ENCODE results near the gene SEMA4D.
"Not testable (repeated sequence)": the region's sequence is repeated elsewhere in the genome, so short reads cannot be mapped to it uniquely, and the experiment has no call there.

SEMA4D gene

DNA sequence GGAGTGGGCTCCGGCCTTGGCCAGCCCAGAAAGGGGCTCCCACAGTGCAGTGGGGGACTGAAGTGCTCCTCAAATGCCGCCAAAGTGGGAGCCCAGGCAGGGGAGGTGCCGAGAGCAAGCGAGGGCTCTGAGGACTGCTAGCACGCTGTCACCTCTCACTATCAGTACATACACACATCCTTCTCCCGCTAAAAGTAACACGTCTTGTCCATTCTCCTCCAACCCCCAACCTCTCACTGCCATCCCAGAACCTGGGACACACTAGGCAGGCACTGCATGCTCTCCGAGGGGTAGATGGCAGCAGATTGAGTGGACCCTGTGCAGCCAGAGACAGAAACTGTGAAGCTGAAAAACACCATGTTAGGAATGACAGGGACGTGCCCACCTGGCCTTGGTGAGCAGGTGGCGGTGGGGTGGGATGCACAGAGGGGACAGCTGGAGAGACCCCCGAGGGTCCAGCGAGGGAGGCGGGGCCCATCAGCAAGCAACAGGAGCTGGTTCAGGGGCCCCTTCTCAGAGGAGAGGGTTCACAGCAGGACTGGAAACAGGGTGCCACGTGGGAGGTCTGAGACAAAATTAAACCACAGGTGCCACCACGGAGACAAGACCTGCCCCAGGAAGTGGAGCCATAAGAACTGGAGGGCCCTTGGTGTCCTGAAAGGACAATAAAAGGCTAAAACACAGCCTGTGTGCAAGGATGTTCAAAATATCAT, 16.9 kb downstream of the SEMA4D start:
- DNase-seq: no peak

DNA sequence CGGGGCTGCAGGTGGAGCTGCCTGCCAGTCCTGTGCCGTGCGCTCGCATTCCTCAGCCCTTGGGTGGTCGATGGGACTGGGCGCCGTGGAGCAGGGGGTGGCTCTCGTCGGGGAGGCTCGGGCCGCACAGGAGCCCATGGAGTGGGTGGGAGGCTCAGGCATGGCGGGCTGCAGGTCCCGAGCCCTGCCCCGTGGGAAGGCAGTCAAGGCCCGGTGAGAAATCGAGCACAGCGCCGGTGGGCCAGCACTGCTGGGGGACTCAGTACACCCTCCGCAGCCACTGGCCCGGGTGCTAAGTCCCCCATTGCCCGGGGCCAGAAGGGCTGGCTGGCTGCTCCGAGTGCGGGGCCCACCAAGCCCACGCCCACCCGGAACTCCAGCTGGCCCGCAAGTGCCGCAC, 17.5 kb downstream of the SEMA4D start:
- DNase-seq: not testable (repeated sequence)

DNA sequence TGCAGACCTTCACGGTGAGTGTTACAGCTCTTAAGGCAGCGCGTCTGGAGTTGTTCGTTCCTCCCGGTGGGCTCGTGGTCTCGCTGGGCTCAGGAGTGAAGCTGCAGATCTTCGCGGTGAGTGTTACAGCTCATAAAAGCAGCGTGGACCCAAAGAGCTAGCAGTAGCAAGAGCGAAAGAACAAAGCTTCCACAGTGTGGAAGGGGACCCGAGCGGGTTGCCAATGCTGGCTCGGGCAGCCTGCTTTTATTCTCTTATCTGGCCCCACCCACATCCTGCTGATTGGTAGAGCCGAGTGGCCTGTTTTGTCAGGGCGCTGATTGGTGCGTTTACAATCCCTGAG, 18.3 kb downstream of the SEMA4D start:
- not testable (repeated sequence) for DNase-seq

- no peak for DNase-seq
These were observed 18.9 kb downstream of the SEMA4D start for GRCh38 chr9:89478821-89479668.

- no peak for DNase-seq
These were observed 19.9 kb downstream of the SEMA4D start for GRCh38 chr9:89477811-89478630.

DNA sequence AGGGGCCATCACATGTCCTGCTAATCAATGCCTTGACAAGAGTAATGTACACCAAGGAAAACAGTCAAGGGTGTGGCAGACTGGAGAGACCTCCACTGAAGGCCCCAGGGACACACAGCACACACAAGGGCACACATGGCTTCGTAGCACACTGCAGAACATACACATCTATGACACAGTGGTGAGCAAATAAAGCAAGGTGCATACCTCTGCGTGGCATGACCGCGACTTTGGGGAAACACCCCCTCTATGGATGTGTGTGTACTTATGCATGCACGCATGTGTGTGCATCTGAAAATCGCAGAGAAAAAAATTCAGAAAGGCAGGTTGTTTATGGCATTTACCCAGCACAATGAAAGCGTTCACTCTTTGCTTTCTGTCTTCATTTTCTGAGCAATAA, 20.5 kb downstream of the SEMA4D start:
- no peak for DNase-seq

DNA sequence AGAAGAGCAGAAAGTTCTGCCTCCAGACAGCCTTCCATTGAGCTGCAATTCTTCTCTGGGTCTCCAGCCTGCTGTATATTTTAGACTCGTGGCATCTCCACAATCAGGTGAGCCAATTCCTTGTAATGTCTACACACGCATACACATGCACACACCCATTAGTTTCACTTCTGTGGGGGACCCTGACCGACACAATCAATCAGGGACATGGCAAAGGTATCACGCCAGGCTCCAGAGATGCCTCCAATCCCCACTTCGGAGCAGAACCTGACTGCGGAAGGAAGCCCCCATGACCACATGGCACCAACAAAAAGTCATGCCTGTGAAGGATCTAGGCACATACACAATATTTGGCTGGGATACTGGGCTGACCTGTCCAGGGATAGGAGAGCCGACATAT, 21.4 kb downstream of the SEMA4D start:
- DNase-seq: no peak

DNA sequence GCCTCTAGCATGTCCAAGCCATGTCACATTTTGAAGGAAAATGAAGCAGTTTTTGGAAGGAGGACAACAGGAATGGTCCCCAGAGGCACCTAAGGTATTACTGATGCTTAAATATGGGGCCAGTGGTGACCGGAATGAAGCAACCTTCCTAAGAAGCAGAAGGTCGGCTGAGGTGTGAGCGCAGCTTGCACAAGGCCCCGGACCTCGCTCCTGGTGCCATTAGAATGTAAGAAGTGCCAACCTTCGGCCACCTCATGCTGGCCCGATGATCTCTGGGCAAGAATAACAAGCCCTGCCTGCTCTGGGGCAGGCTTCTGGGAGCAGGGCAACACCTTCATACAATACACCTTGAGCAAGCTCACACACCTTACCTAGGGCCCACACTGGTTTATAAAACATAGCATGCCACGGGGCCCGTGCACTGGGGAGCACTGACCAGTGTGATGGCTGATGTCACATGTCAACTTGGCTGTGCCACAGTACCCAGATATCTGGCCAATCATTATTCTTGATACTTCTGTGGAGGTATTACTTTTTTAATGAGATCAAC, 21.9 kb downstream of the SEMA4D start:
- DNase-seq: no peak

DNA sequence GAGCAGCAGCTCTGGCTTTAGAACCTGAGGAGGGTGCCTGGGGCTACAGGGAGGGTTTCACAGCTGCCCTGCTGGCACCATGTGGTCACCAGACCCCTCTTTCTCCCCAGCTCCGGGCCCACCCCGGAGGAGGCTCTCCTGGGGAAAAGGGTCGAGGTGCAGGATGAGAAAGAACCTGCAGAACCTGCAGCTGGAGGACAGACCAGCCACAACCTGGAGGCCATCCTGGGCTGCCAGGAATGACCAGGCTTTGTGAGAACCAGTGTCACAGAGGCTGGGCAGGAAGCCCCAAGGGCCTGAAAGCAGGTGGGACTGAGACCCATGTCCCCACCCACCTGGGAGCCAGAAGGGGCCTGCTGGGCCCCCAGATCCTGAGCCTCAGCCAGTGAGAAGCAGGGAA, 23.0 kb downstream of the SEMA4D start:
- DNase-seq: no peak

- DNase-seq: no peak
These were observed 24.0 kb downstream of the SEMA4D start for GRCh38 chr9:89473762-89474469.

- DNase-seq: not testable (repeated sequence)
These were observed 26.1 kb downstream of the SEMA4D start for GRCh38 chr9:89471796-89472320.

DNA sequence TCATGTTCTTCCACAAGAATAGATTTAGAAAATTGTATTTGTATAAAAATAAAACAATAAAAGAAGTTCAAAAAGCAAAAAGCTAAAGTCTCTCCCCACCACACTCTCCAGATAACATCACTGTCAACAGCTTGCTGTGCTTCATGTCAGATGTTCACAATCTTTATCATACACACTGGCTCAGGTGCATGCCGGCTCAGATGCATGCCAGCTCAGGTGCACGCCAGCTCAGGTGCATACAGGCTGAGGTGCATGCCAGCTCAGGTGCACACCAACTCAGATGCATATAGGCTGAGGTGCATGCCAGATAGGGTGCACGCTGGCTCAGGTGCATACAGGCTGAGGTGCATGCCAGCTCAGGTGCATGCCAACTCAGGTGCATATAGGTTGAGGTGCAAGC, 26.5 kb downstream of the SEMA4D start:
- no peak for DNase-seq

- DNase-seq: no peak
These were observed 27.6 kb downstream of the SEMA4D start for GRCh38 chr9:89470224-89470839.

- no peak for DNase-seq
These were observed 28.9 kb downstream of the SEMA4D start for GRCh38 chr9:89469003-89469402.

DNA sequence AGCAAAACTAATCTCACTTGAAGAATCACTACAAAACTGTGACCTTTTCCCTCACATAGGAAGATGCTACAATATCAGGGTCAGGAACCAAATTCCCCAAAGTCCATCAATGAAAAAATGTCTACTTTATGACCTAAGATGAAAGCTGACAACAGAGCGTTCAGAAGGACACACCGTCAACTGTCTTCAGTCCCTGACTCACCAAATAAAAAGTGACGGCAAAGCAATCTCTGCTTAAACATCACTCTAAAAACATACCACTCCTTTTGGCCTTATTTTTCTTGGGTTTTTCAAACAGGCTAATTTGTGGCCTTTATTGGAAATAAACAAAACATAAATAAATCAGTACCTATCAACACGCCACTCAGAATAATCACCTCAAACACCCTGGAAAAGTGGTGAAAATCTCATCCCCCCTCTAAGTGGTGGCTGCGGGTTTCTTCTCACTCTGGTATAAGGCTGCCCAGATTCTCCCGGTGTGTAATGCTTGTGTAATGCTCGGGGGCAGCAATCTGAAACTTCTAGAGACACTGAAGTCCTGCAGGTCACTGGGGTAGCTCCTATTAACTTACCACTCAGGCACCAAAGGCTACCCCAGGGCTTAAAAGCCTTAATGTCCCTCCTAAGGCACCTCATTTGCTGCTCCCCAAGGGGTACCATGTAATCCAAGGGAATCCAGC, 29.5 kb downstream of the SEMA4D start:
- DNase-seq: no peak

DNA sequence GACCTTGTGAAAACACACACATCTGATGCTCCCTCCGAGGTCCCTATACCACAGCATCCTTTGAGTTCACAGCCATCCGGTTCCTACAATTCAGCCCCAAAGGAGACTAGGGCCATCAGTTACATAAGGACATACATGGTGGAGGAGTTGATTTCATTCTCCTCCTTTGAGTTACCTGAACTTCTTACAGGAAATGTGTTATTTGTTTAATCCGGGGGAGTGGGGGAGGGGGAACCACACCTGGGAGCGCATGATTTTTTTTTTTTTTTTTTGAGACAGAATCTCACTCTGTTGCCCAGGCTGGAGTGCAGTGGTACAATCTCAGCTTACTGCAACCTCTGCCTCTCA, 30.7 kb downstream of the SEMA4D start:
- no peak for DNase-seq

DNA sequence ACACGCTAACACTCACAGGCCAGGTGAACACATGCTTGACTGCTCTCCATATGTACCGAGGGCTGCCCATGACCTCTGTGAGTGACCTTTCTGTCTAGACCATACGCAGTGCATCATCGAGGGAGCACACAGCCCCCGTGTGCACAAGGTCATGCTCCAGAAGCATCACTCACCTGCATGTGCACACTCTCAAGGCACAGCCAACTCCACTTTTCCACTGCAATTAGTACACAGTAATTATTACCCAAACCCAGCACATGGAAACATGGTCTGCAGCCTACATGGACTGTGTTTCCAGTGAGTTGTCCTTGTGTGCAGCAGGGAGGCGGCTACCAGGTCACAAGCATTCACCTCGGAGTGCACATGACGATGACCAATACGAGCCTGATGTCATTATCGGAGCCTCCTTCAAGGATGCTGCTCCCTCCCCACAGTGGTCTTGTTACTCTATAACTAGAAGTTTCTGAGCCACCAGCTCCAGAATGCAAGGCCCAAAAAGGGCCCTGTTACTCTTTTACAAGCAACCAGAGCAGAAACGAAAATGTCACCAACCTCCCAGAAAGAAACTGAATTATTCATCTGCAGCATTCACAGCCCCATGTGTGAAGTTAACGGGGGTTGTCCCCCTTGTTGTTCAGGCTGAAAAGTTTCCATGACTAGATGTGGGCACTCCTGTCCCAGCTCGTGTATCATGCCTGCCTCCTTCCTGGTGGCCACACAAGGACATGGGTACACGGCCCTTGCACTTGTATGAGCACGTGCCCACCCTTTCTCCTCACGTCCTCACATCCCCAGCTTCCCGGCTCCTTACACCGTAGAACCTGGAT, 31.2 kb downstream of the SEMA4D start:
- no peak for DNase-seq

DNA sequence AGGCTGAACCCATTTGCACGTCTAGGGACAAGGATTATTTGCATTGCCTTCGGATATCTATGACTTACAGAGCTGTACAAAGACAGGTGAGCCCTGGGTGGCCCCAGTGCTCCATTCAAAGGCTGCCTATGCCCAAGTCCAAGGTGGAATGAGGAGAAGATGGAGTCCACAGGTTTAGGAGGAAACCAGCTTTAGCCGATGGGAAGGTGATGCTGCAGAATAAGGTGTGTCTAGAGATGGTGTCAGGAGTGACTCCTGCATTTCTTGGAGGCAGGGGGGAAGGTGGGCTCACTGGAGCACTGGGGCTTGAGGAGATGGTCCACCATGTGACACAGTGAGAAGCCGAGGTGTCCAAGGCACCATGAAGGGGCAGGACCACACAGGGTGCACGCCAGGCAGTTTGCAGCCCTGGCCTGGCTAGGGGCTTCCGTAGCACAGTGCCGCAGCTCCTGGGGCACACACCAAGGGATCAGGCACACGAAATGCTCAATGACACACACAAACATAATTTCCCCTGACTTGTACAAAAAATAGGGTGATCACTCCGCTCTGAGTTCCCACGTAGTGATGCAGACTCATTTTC, 32.1 kb downstream of the SEMA4D start:
- DNase-seq: no peak

DNA sequence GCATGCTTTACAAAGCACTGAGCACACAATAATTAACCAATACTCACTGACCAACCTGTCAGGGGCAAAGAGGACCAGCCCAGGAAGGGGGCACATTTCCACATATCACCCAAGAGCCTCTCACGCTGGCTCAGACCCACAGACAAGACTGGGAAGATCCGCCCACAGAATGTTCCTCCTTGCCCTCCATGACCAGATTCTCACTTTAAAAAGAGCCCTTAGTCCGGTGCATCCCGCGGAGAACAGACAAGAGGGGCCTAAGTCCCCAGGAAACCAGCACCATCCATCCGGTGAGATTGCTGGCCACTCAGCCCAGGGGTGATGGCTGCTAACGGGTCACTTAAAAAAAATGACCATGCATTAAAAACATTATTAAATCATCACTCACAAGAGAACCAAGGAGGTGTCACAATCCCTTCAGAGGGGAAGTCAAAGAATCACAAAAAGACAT, 32.9 kb downstream of the SEMA4D start:
- DNase-seq: no peak

GRCh38 chr9:89464300-89464901, 33.5 kb downstream of the SEMA4D start:
- DNase-seq: no peak
